RCC 7860 (cell line): ENCODE data around the gene SLC7A1.

ENCODE experiments used
- DNase-seq: peaks from one replicate; pipeline ENCODE4 v3.0.0-alpha.2; 2015; ENCODE audit warnings: low spot score
- FAIRE-seq: peaks from 2 replicates; lab custom pipeline; 2012; peaks lifted over from hg19 to GRCh38; lab: Jason Lieb, UNC

The SLC7A1 gene

GRCh38 chr13:29534083-29534482 is 61.4 kb downstream of the SLC7A1 start:
- FAIRE-seq = no peak

GRCh38 chr13:29532821-29533220 is 62.7 kb downstream of the SLC7A1 start:
- no peak for DNase-seq

More at GRCh38 chr13:29534083-29534482, 61.4 kb downstream of the SLC7A1 start:
- DNase-seq = no peak

GRCh38 chr13:29532116-29532515 is 63.4 kb downstream of the SLC7A1 start:
- FAIRE-seq (no peak), DNase-seq (no peak)

More at GRCh38 chr13:29532821-29533220, 62.7 kb downstream of the SLC7A1 start:
- FAIRE-seq = no peak

GRCh38 chr13:29530901-29531300 is 64.6 kb downstream of the SLC7A1 start:
- no peak for FAIRE-seq
- no peak for DNase-seq

- FAIRE-seq = no peak
- DNase-seq = no peak
Observed at GRCh38 chr13:29529754-29530153, 65.7 kb downstream of the SLC7A1 start.

GRCh38 chr13:29527916-29528315 is 67.6 kb downstream of the SLC7A1 start:
- DNase-seq = no peak
- FAIRE-seq = no peak

- no peak for DNase-seq
- FAIRE-seq = no peak
Observed at GRCh38 chr13:29527511-29527910, 68.0 kb downstream of the SLC7A1 start.

GRCh38 chr13:29526741-29527140 is 68.7 kb downstream of the SLC7A1 start:
- DNase-seq = no peak
- FAIRE-seq = no peak

- FAIRE-seq (no peak), DNase-seq (no peak)
Observed at GRCh38 chr13:29525757-29526156, 69.7 kb downstream of the SLC7A1 start.

GRCh38 chr13:29524641-29525040 is 70.8 kb downstream of the SLC7A1 start:
- FAIRE-seq = no peak
- DNase-seq = no peak

- DNase-seq (no peak), FAIRE-seq (no peak)
Observed at GRCh38 chr13:29524176-29524575, 71.3 kb downstream of the SLC7A1 start.

GRCh38 chr13:29523199-29523961 is 72.1 kb downstream of the SLC7A1 start:
- no peak for FAIRE-seq

GRCh38 chr13:29522044-29522685 is 73.3 kb downstream of the SLC7A1 start:
- FAIRE-seq (no peak), DNase-seq (no peak)

More at GRCh38 chr13:29523199-29523961, 72.1 kb downstream of the SLC7A1 start:
- no peak for DNase-seq

GRCh38 chr13:29521336-29521735 is 74.2 kb downstream of the SLC7A1 start:
- DNase-seq = no peak
- no peak for FAIRE-seq

GRCh38 chr13:29520671-29521070 is 74.8 kb downstream of the SLC7A1 start:
- DNase-seq (no peak), FAIRE-seq (no peak)

- DNase-seq (no peak), FAIRE-seq (no peak)
Observed at GRCh38 chr13:29519921-29520320, 75.6 kb downstream of the SLC7A1 start.

GRCh38 chr13:29516880-29517279 is 78.6 kb downstream of the SLC7A1 start:
- DNase-seq (no peak), FAIRE-seq (no peak)

GRCh38 chr13:29516012-29516411 is 79.5 kb downstream of the SLC7A1 start:
- DNase-seq = no peak
- FAIRE-seq = no peak

GRCh38 chr13:29515372-29515771 is 80.1 kb downstream of the SLC7A1 start:
- FAIRE-seq = no peak
- DNase-seq = no peak

GRCh38 chr13:29514720-29515310 is 80.7 kb downstream of the SLC7A1 start:
- FAIRE-seq = no peak

GRCh38 chr13:29513981-29514719 is 81.3 kb downstream of the SLC7A1 start:
- no peak for FAIRE-seq

More at GRCh38 chr13:29514720-29515310, 80.7 kb downstream of the SLC7A1 start:
- DNase-seq = no peak

More at GRCh38 chr13:29513981-29514719, 81.3 kb downstream of the SLC7A1 start:
- DNase-seq = no peak
